ENCODE data around the gene GLCE. TPM values are rescaled to one million over a fixed set of nuclear protein-coding genes. Genes with fewer than 3 reads are reported as not detected.

Gene GLCE
- total RNA-seq, 2 experiments from 2014 or later: 3.8 to 5.0 TPM

DNA sequence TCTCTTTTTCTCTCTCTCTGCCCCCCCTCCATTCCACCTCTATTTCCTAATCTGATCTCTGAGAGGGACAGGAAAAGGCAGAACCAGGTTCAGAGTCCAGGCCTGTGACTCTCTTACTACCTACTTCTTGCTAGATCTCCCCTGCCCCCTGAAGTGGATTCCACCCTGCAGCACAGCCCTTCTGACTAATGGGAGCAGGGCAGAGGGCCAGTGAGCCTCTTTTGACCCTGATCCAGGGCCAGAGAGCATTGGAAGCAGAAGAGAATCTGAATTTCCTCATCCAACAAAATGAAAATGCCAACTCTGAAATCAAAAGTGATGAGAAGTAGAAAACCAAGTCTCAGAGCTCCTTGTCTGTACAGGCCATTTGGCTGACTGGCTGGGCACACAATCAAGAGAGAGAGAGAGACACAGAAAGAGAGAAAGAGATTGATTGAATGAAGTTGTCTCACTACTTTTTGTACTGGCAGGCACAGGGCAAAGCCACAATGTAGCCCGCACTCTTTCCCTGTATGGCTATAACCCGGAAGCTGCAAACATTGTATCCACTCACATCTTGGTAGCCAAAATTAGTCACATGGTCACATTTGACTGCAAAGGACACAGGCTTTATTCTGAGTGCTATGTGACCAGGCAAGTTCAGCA, 31.6 kb upstream of the GLCE start:
- H3K27ac Mint-ChIP-seq: no peak overlapping the region
- ChIA-PET CTCF (no interaction called here), POLR2A (no interaction called here)
- H3K4me1 Mint-ChIP-seq: peaks cover 7% of the 10 kb centered on the region
- no peaks in the 10 kb centered on the region for H3K36me3 Mint-ChIP-seq (ENCODE audit: low read depth)
- no peaks in the 10 kb centered on the region for H3K27me3 Mint-ChIP-seq
- DNase-seq: no peak
- H3K4me3 Mint-ChIP-seq: no peak overlapping the region
- no peaks in the 10 kb centered on the region for H3K9me3 Mint-ChIP-seq

DNA sequence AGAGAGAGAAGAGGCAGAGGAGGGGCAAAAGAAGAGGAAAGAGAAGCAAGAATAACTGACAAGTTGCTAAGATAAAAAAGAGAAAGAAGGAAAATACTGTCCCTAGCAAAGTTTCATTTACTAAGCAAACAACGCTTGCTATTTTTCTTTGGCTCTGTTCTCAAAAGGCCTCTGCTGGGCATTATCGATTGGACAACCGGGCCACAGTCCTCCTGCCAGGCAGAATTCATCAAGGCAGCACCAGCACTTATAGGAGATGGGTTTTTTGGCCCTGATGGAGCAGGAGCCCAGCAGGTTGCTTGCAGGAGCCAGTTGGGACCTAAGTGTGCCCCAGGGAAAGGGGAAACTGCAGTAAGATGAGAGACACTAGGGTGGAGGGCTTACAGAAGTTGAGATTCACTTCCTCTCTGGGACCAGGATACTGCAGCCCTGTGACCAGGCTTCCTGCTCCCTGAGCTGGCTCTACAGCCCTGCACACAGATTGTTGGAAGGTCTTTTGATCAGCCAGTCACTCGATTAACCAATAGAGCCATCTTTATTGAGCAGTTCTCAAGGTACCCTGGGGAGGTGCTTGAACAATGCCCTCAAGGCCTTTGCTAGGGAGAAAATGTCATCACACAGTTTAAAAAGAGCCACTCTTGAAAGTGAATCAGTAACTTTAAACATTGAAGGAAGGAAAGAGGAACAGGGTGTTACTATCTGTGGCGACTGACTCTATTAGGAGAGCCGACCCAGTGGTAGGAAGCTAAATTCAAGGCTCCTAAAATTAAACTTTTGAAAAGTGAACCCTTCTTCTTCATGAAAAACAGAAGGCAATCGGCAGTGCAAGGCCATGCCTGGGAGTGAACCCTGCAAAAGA, 28.8 kb upstream of the GLCE start:
- Mint-ChIP-seq H3K4me3 (no peak overlapping the region), H3K9me3 (no peaks in the 10 kb centered on the region), H3K27ac (no peak overlapping the region), H3K36me3 (ENCODE audit: low read depth) (no peaks in the 10 kb centered on the region), H3K4me1 (no peaks in the 10 kb centered on the region), H3K27me3 (no peaks in the 10 kb centered on the region)
- no peak for DNase-seq
- ChIA-PET POLR2A (no interaction called here), CTCF (no interaction called here)

GRCh38 chr15:69132430-69132829, 28.0 kb upstream of the GLCE start:
- Mint-ChIP-seq H3K27ac (no peak overlapping the region), H3K4me1 (no peaks in the 10 kb centered on the region), H3K36me3 (ENCODE audit: low read depth) (no peaks in the 10 kb centered on the region), H3K27me3 (no peaks in the 10 kb centered on the region), H3K4me3 (no peak overlapping the region), H3K9me3 (no peaks in the 10 kb centered on the region)
- ChIA-PET POLR2A (no interaction called here), CTCF (no interaction called here)
- no peak for DNase-seq

DNA sequence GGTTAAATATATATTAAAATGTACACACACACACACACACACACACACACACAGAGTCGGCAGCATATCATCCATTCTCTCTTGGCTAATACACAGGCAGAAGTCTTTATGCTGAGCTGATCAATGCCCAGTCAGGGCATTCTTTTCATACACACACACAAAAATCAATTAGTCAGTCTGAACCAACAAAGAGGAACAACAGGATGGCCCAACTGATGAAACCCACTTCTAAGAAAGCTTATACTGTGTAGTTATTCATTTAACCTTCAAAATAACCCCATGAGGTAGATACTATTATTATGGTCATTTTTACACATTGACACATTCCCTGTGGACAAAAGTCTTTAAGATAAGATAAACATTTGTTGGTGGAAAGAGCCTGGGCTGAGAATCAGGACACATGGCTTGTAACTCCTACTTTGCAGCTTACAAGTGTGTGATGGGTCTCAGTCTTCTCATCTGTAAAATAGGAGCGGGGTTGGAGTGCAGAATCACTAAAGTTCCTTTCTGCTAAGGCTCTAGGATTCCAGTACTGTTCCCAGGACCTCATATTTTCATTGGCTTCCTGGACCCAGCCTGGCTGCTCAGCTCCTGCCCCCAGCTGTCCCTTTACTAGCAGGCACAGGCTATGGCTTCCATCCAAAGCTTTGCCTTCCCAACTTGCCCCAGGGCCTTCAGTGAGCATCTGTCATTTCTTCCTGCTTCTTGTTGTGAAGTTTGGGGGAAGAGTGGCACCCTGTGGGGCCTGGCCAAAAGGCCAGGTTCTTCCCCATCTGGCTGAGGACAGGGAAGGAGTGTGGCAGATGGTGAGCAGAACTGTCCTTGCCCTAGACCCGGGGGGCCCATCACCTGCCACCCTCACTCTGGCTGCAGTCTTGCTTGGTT, 27.2 kb upstream of the GLCE start:
- Mint-ChIP-seq H3K9me3 (no peaks in the 10 kb centered on the region), H3K27ac (no peak overlapping the region), H3K4me1 (no peaks in the 10 kb centered on the region), H3K4me3 (no peak overlapping the region), H3K27me3 (no peaks in the 10 kb centered on the region), H3K36me3 (ENCODE audit: low read depth) (no peaks in the 10 kb centered on the region)
- DNase-seq: no peak
- POLR2A ChIA-PET: no interaction called here
- CTCF ChIA-PET: no interaction called here

- Mint-ChIP-seq H3K9me3 (no peaks in the 10 kb centered on the region), H3K4me1 (no peaks in the 10 kb centered on the region), H3K36me3 (ENCODE audit: low read depth) (no peaks in the 10 kb centered on the region), H3K27ac (no peak overlapping the region), H3K27me3 (peaks cover under 1% of the 10 kb centered on the region), H3K4me3 (no peak overlapping the region)
- POLR2A ChIA-PET: no interaction called here
- CTCF ChIA-PET: no interaction called here
- no peak for DNase-seq
Measured at GRCh38 chr15:69133862-69134519, 26.4 kb upstream of the GLCE start.

DNA sequence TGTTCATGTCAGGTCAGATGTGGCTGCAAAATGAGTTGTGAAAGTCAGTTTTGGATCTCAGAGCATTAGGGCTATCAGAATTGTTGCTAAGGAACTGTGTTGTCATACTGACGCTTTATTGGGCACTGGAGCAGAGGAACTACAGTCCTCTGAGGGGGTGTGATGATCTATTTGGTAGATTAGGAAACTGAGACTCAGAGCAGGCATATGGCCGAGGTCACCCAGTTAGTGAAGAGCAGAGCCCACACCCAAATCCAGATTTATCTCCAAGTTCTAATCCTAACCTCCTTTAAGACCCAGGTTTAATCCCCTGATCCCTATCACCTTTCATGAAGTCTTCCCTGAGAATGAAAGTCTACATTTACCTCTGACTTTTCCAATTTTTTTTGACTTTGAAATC, 25.6 kb upstream of the GLCE start:
- peaks cover 7% of the 10 kb centered on the region for H3K27me3 Mint-ChIP-seq
- no peak overlapping the region for H3K4me3 Mint-ChIP-seq
- CTCF ChIA-PET: no interaction called here
- POLR2A ChIA-PET: no interaction called here
- H3K36me3 Mint-ChIP-seq (ENCODE audit: low read depth): no peaks in the 10 kb centered on the region
- DNase-seq: no peak
- H3K27ac Mint-ChIP-seq: no peak overlapping the region
- H3K4me1 Mint-ChIP-seq: no peaks in the 10 kb centered on the region
- H3K9me3 Mint-ChIP-seq: no peaks in the 10 kb centered on the region

GRCh38 chr15:69135499-69135898, 24.9 kb upstream of the GLCE start:
- no peaks in the 10 kb centered on the region for H3K36me3 Mint-ChIP-seq (ENCODE audit: low read depth)
- no peaks in the 10 kb centered on the region for H3K9me3 Mint-ChIP-seq
- H3K27ac Mint-ChIP-seq: no peak overlapping the region
- no peak overlapping the region for H3K4me3 Mint-ChIP-seq
- CTCF ChIA-PET: no interaction called here
- POLR2A ChIA-PET: interaction anchor here (0.6 kb wide), 1 partner anchor 117 kb away, joined by 3 read pairs; no protein-coding TSS in a partner anchor
- H3K27me3 Mint-ChIP-seq: peaks cover 14% of the 10 kb centered on the region
- DNase-seq: no peak
- H3K4me1 Mint-ChIP-seq: no peaks in the 10 kb centered on the region

- no peak for DNase-seq
Measured at GRCh38 chr15:69138963-69139362, 21.5 kb upstream of the GLCE start.

GRCh38 chr15:69140306-69140705, 20.1 kb upstream of the GLCE start:
- H3K27me3 Mint-ChIP-seq: peaks cover 34% of the 10 kb centered on the region
- no peak overlapping the region for H3K4me3 Mint-ChIP-seq
- no peaks in the 10 kb centered on the region for H3K36me3 Mint-ChIP-seq (ENCODE audit: low read depth)
- DNase-seq: no peak
- H3K9me3 Mint-ChIP-seq: no peaks in the 10 kb centered on the region
- no peaks in the 10 kb centered on the region for H3K4me1 Mint-ChIP-seq
- H3K27ac Mint-ChIP-seq: no peak overlapping the region
- ChIA-PET POLR2A (no interaction called here), CTCF (no interaction called here)

More at GRCh38 chr15:69138963-69139362, 21.5 kb upstream of the GLCE start:
- H3K27me3 Mint-ChIP-seq: peaks cover 29% of the 10 kb centered on the region
- no peaks in the 10 kb centered on the region for H3K4me1 Mint-ChIP-seq
- ChIA-PET CTCF (no interaction called here), POLR2A (no interaction called here)
- H3K4me3 Mint-ChIP-seq: no peak overlapping the region
- H3K36me3 Mint-ChIP-seq (ENCODE audit: low read depth): no peaks in the 10 kb centered on the region
- no peak overlapping the region for H3K27ac Mint-ChIP-seq
- H3K9me3 Mint-ChIP-seq: no peaks in the 10 kb centered on the region

GRCh38 chr15:69141286-69141701, 19.1 kb upstream of the GLCE start:
- Mint-ChIP-seq H3K9me3 (no peaks in the 10 kb centered on the region), H3K36me3 (ENCODE audit: low read depth) (no peaks in the 10 kb centered on the region), H3K27me3 (peaks cover 41% of the 10 kb centered on the region), H3K4me1 (no peaks in the 10 kb centered on the region), H3K27ac (no peak overlapping the region), H3K4me3 (no peak overlapping the region)
- DNase-seq: no peak
- CTCF ChIA-PET: no interaction called here
- POLR2A ChIA-PET: no interaction called here

DNA sequence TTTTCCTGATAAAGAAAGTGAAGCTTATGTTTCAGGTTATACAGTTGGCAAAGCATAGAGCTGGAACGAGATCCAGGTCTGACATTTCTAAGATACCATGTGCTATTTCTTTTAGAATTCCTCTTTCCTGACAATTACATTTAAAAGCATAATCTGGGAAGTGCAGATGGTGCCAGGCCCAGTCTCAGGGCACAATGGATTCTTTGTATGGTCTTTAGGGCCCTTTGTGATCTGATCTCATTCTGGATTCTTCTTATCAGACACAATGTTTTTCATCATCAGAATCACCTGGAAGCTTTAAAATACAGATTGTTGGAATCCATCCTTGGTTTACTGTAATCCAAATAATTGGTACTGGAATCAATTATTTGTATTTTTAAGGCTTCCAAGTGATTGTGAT, 18.6 kb upstream of the GLCE start:
- Mint-ChIP-seq H3K4me3 (no peak overlapping the region), H3K36me3 (ENCODE audit: low read depth) (no peaks in the 10 kb centered on the region), H3K4me1 (no peaks in the 10 kb centered on the region), H3K9me3 (no peaks in the 10 kb centered on the region), H3K27ac (no peak overlapping the region), H3K27me3 (peaks cover 45% of the 10 kb centered on the region)
- POLR2A ChIA-PET: no interaction called here
- DNase-seq: no peak
- CTCF ChIA-PET: no interaction called here

DNA sequence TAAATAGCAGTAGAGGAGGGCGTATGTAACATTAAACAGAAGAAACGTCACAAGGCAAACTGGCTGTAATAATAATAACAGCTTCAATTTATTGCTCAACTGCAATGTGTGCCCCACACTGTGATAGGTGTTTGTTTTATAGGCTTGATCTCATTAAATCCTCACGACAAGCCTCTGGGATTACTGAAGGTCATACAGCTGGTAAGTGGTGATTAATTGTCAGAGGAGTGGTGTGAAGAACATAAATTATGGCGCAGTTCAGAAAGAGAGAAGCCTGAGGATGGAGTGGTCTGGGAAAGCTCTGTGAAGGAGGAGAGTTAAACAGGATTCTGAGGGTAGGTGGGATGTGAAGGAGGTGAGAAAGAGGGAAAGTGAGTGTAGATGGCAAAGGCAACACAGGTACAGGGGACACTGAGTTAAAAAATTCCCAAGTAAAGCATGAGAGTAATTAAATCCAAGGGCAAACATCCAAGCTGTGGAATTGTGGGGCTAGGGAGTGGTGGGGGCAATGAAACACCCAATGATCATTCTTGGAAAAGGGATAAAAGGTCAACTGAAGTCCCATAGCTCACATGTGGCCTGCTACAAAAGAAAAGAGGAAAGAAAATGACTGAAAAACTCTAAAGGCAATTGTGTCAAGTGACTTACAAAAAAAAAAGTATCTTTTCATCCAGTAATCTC, 16.5 kb upstream of the GLCE start:
- H3K4me3 Mint-ChIP-seq: no peak overlapping the region
- peaks cover 60% of the 10 kb centered on the region for H3K27me3 Mint-ChIP-seq
- H3K4me1 Mint-ChIP-seq: no peaks in the 10 kb centered on the region
- no peaks in the 10 kb centered on the region for H3K9me3 Mint-ChIP-seq
- no peak overlapping the region for H3K27ac Mint-ChIP-seq
- no peak for DNase-seq
- no peaks in the 10 kb centered on the region for H3K36me3 Mint-ChIP-seq (ENCODE audit: low read depth)
- ChIA-PET CTCF (interaction anchor here (1.5 kb wide), 1 partner anchor 9 kb away, joined by 3 read pairs; no protein-coding TSS in a partner anchor), POLR2A (no interaction called here)
